WTC11 (cell line): Measurements from ENCODE around the gene AMD1.
"Not testable (repeated sequence)": the region's sequence is repeated elsewhere in the genome, so short reads cannot be mapped to it uniquely, and the experiment has no call there.

Source experiments
- CREM ChIP-seq: sonication (generic); formaldehyde crosslinking; IDR thresholded peaks from 2 replicates; pipeline ENCODE4 v1.8.1; 2022; ENCODE audit warnings: mild to moderate bottlenecking, missing genetic modification reagents, moderate library complexity
- CTCF ChIP-seq: fragments of 200-600 bp; IDR thresholded peaks from 2 replicates; pipeline ENCODE4 v1.8.0; 2022; ENCODE audit warnings: antibody characterized with exemption
- E2F1 ChIP-seq: sonication (generic); formaldehyde crosslinking; IDR thresholded peaks from 2 replicates; pipeline ENCODE4 v1.8.0; 2022; ENCODE audit warnings: mild to moderate bottlenecking, missing genetic modification reagents
- HMGXB4 ChIP-seq: sonication (generic); formaldehyde crosslinking; IDR thresholded peaks from 2 replicates; pipeline ENCODE4 v1.8.1; 2023; ENCODE audit warnings: mild to moderate bottlenecking, moderate library complexity, missing genetic modification reagents
- JUN ChIP-seq: sonication (generic); formaldehyde crosslinking; IDR thresholded peaks from 2 replicates; pipeline ENCODE4 v1.8.0; 2023; ENCODE audit warnings: mild to moderate bottlenecking, missing genetic modification reagents
- NR3C1 ChIP-seq: sonication (generic); formaldehyde crosslinking; conservative IDR thresholded peaks from 2 replicates; pipeline ENCODE4 v1.8.1; 2023; ENCODE audit warnings: low read depth, mild to moderate bottlenecking, missing genetic modification reagents
- SMAD4 ChIP-seq: sonication (generic); formaldehyde crosslinking; IDR thresholded peaks from 2 replicates; pipeline ENCODE4 v1.8.0; 2022; ENCODE audit warnings: mild to moderate bottlenecking, missing genetic modification reagents
- SOX15 ChIP-seq: fragments of 250-450 bp; sonication (Bioruptor Pico); IDR thresholded peaks from 2 replicates; pipeline ENCODE4 v1.9.0; 2021; ENCODE audit warnings: mild to moderate bottlenecking
- SP1 ChIP-seq: sonication (generic); formaldehyde crosslinking; conservative IDR thresholded peaks from 2 replicates; pipeline ENCODE4 v1.8.1; 2022; ENCODE audit warnings: missing genetic modification reagents
- ZNF121 ChIP-seq: sonication (generic); formaldehyde crosslinking; IDR thresholded peaks from 2 replicates; pipeline ENCODE4 v1.8.0; 2023; ENCODE audit warnings: missing genetic modification reagents

GRCh38 chr6:110906273-110906672 lies 31.7 kb downstream of the AMD1 start:
- not testable (repeated sequence) for TF ChIP-seq CTCF; SMAD4 (CRISPR knock-in tag); SP1; E2F1 (CRISPR knock-in tag); CREM; HMGXB4 (CRISPR knock-in tag); SOX15 (CRISPR knock-in tag); NR3C1 (CRISPR knock-in tag); ZNF121 (CRISPR knock-in tag); JUN (CRISPR knock-in tag)
